GM21723 (cell line): ENCODE measurements around the gene LNX1.
A peak's percentile ranks its signal among the peaks of the same experiment; 100 is the strongest.

Source experiments
- ATAC-seq: cut with Tn5 transposase; IDR thresholded peaks from one replicate; pipeline ENCODE4 v1.9.1; 2021; ENCODE audit warnings: mild to moderate bottlenecking, moderate library complexity; ENCODE audit not compliant: unreplicated experiment

LNX1 gene

DNA sequence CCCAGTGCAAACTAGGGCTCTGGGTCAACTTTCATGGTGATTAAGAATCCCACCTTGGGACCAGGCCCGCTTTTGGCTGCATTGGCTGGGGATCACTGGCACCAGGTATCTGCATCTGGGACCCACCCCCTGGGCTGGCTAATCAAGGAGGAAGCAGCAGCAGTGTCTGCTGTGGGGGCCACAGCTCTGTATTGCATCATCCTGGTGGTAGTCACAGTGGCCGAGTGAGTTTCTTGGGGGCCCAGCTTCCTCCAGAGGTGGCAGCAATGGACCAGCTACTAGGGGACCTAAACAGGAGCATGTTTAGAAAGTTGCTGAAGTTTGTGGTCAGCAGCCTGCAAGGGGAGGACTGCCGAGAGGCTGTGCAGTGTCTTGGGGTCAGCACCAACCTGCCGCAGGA is 15.7 kb downstream of the LNX1 start:
- no peak for ATAC-seq

DNA sequence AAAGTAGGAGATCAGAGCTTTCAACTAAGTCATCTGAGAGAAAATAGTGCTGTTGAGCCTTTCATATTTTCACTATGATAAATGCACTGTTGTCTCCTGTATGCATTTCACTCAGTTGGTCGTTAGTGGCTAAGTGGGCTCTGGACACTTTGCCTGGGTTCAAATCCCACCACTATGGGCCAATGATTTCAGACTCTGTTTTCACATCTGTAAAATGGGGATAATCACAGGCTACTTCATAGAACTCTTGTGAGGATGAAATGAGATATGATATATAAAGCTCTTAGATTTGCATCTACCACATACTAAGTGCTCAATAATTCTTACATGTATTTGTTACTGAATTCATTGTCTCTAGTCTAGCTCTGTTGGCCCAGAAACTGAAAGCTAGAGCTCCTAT is 16.8 kb downstream of the LNX1 start:
- no peak for ATAC-seq

DNA sequence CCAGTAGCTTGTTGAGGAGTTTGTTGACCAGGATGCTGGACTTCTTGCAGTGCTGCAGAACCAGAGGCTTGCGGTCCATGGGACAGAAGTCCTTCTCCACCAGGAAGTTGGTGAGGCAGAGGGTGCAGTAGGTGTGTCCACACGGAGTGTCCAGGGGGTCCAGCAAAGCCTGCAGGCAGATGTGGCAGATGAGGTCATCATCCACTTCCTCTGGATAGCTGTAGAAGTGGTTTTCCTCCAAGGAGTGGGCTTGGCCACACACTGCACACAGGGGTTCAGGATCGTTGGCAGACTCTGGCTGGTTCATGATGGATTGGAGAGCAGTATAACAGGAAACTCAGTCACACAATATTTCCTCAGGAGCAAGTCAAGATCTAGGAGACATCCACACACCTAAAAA is 17.6 kb downstream of the LNX1 start:
- ATAC-seq, result no peak

DNA sequence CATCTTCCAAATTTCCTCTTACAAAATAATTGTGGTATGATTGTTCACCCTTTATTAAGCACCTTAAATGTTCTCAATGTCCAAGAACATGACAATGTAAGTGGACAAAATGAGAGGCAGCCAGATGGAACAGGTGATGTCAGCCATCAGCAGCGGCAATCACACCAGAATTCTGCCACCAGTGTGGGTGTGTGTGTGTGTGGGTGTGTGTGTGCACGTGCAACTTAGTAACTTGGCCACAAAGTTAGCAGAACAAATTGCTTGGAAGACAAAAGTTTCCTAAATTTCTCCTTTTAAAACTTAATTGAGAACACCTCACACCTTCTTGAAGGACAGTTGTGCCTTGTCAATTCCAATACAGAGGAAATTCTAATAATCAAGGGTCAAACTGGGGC is 18.7 kb downstream of the LNX1 start:
- ATAC-seq, result no peak

DNA sequence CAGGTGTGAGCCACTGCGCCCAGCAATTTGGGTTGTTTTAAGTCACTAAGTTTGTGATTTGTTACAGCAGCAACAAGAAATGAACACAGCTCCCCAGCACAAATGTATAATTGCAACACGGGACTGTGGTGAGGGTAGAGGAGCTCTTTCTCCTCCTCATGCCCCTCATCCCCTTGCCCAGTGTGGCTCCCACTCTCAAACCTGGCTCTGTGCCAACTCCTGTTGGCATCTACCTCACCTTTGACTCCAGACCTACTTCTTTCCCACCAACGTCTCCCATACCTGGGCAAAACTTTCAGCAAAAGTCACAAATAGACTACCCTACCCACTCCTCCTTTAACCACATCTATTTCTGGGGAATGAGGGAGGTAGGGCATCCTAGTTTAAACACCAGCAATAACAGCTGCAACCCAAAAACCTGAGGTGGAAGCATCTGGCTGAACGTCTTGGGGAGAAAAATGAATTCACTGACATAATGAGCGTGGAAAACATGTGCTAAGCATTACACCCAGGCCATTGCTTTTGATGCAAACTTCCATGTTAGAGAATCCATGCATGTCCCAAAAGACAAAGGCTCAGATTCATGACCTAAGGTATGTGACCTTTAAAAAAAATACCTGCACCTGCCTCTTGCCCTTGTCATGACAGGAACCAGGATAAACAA is 19.2 kb downstream of the LNX1 start:
- no peak for ATAC-seq

DNA sequence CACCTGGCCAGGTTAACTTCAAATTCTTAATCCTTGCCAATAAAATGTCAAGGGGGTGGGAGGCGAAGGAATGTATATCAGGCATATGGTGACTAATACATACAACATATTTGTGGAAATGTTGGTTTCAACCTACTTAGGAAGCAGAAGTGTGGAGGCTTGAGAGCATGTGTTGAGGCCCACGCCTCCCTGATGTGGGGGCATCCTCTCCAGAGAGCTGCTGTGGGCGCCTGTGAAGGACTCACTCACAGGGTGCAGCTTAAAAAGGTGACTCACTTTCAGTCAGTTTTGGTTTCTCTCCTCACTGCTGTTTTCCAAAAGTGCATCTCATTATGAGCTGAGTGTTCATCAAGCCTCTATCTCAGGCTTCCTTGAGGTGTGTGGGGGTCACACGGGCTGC is 27.5 kb downstream of the LNX1 start:
- ATAC-seq, result peak; percentile 80

DNA sequence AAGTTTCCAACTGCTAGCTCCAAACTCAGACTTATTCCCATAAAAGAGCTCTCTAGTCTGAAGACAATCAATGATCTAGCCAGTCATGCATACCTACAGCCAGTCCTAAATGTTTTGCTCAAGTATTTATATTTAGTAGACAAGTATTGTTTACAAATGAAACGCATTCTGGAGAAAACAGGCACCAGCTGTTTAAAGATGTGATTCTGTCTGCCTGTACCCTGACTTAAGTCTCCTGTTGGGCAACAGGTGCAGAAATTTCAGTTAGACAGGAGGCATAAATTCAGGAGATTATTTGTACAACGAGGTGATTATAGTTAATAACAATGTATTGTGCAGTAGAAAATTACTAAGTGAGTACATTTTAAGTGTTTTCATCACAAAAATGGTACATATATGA is 28.9 kb downstream of the LNX1 start:
- ATAC-seq, result no peak

DNA sequence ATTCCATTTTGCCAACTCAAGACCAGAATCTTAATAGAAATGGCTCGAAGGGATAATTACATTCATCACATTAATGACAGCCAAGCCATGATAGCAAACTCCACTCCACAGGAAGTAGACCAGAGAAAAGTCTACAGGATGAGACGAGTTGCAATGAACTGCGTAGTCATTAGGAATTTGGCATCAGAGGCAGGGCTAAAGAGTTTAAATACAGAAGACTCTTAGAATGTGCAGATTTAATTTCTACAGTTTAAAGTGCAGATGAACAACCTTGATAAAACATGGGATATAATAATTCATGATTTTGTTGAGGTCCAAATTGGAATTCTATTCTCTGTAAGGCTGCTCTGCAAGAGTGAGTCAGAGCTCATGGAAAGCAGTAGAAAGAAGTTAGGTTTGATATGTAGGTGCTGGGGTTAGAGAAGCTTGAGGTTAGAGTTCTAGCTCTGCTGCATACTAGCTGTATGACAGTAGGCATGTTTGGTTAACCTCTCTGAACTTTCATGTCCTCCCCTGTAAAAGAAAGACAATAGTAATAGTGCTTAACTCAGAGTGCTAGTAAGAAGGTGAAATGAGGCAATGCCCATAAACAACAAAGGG is 32.2 kb downstream of the LNX1 start:
- ATAC-seq, result no peak

DNA sequence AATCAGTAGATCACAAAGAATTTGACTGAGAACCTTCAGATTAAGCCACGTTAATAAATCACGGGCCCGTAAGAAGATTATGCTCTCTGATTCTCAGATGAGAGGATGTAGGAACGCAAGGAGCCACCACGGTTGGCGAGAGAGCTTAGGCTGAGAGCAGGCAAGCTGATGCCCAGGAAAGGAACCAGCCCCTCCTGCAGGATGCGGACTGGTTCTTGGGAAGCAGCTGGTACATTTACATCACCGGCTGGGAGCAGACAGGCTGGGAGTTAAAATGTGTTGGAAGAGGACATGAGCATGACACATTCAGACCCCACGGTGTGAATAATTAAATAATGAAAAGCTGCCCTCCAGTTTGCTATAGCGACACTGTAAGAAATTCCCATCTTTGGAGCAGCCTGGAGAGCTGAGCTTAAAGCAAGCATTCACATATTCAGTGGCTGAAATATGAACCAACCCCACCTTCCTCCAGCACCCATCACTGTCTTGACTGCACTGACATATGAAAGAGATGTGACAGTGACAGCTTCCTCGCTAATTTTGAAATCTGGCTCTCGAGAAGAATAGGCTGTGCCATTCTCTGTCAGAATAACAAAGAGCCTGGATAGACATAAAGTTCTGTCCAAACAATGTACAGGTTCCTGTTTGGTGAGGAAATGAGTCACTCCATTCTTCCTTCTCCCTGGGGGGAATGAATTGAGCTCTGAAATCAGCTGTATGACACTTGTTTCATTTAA is 33.1 kb downstream of the LNX1 start:
- no peak for ATAC-seq

DNA sequence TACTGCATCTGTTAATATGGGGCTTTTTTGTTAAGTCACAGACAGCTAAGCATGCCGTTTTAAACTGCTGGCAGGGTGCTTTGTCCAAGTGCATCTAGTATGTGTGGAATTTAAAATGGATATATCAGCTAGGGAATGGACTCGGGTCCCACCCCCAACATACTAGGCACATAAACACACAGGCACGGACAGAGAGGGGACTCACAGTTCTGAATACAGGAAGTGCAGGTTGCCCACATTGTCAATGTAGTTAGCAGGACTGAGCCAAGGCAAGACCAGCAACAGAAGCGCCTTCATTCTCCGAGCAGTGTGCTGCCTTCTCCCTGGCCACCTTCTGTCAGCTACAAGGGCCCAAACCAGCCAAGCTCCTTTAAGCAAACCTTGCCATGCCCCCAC is 33.6 kb downstream of the LNX1 start:
- no peak for ATAC-seq

DNA sequence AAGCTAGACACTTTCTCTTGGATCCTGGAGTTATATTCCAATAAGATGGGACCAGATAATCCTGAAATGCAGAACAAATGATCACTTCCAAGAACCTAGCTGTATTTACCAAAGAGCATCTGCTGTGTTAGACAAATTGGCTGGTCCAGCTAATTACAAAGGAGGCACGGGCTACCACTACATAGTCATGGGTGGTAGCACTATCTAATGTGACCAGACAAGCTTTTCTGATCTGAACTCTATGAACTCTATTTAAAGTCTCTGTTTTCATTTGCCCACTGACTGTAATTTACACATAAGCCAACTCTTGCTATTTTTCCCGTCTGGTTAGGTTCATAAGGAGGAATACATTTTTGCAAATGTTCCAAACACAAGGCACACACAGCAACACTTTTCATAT is 34.6 kb downstream of the LNX1 start:
- no peak for ATAC-seq

DNA sequence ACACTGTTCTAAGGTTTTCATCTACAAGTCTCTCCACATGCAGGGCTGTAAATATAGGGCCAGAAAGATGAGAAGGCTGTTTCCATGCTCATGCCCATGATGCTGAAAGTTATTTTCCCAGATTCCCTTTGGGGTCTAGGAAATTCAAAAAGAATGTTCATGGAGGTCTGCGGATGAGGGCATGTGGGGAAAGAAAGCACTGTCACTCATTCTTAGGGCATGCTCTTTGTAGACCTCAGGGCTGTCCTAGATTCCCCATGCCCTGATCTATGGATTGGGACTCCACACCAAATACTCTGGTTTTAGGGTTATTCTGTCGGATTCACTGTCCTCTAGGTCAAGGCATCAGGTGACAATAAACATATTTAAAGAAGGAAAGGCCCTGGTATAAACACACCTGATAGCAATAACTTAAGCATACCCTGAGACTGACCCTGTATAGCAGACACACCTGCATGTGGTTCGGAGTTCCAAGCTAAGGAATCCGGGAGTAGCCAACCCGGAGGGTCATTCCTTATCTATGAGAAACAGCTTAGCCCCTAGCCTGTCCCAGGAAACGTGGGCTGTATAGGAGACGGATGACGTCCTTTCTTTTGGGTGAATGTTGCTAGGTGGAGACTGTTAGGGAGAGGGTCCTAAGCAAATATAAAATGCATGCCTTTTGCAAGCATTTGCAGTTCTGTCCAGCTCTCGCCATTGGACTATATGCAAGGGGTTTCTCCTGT is 37.6 kb downstream of the LNX1 start:
- no peak for ATAC-seq

DNA sequence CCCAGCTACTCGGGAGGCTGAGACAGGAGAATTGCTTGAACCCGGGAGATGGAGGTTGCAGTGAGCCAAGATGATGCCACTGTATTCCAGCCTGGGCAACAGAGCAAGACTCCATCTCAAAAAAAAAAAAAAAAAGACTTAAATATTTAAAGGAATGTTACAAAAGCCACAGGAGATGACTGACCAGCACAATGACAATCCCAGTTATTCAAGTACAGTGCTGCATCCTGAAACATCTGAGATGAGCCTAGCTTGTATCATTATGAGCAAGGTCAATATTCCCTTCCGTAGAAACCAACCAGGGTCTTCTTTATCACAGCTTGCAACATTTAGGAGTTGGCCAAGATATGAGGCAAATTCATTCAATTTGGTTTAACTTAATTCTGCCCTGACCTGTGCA is 38.6 kb downstream of the LNX1 start:
- ATAC-seq, result no peak

DNA sequence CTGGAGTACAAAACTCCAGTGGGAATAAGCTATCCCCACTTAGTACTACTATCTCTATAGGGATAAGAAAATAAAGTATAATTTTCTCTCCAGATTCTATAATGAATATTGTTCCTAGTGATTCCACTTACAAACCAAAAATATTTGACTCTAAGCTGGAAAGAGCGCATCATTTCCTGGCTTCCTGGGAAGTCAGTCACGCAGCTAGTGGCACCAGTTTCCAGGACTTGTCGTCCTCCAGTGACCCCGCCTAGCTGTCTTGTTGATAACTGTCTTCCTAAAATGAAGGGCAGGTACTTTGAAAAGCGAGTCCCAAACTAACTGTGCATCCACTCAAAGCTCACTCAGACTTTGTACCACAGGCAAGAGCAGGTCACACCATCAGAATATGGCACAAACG is 39.3 kb downstream of the LNX1 start:
- ATAC-seq, result no peak

DNA sequence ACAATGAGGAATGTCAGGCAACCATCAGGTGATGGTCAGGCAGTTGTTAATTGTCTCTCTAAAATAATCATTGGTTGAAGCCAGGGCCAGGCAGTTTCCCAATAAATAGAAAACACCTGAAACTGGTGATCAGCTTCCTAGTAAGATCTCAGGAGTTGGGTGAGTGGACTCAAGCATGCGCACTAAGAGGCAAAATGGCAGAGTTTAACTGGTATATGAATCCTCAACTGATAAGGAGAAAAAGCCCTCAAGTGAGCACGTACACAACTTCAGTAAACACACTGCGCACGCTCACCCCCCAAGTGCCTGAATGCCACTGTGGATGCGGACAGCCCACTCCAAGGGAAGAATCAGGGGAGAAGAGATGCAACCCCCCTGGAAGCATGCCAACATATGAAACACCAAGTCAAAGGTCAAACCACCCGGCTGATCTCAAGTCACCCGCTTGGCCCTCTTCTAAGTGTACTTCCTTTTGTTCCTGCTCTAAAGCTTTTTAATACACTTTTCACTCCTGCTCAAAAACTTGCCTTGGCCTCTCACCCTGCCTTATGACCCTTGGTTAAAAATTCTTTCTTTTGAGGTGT is 39.9 kb downstream of the LNX1 start:
- no peak for ATAC-seq

DNA sequence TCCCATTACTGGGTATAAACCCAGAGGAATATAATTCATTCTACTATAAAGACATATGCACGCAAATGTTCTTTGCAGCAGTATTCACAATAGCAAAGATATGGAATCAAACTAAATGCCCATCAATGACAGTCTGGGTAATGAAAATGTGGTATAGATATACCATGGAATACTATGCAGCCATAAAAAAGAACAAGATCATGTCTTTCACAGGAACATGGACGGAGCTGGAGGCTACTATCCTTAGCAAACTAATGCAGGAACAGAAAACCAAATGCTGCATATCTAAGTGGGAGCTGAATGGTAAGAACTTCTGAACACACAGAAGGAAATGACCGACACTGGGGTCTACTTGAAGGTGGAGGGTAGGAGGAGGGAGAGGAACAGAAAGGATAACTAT is 42.6 kb downstream of the LNX1 start:
- no peak for ATAC-seq

DNA sequence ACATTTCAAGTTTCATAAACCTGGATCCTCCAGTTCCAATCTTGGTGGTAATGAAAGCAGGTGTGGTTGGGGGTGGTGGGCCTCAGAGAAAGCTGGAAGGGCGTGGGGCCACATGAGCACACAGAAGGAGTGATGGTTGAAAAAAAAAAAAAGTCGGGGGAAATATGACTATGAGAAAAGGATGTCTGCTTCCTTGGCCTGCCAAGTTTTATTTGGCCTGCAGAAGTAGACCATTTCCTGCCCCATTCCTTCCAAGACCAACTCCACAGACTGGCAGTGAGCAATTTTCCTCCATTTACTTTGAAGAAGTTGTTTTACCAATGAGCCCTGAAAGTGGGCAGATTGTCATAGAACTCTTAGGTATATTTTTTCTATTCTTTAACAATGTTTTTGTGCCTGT is 43.3 kb downstream of the LNX1 start:
- no peak for ATAC-seq

DNA sequence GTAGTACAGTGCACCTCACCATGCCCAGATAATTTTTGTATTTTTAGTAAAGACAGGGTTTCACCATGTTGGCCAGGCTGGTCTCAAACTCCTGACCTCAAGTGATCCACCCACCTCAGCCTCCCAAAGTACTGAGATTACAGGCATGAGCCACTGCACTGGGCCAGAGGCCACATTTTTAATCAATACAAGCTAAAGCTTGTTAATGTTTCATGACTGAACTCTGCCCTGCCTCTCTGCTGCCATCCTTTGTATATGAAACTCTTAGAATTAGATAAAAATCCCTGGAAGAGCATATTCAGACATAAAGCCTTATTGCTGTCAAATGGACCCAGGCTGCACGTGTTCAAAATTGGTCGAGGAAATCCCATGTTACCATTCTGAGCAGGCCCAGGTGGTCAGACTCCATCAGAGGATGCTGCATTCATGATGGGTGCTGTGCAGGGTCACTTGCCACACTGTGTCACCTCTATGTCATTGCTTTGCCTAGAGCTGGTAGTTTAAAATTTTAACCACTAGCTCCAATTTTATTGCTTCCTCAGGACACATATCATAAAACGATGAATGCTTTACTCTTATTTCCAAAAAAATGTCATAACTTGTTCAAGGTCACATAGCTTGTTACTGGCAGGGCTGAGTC is 45.2 kb downstream of the LNX1 start:
- ATAC-seq, result no peak

DNA sequence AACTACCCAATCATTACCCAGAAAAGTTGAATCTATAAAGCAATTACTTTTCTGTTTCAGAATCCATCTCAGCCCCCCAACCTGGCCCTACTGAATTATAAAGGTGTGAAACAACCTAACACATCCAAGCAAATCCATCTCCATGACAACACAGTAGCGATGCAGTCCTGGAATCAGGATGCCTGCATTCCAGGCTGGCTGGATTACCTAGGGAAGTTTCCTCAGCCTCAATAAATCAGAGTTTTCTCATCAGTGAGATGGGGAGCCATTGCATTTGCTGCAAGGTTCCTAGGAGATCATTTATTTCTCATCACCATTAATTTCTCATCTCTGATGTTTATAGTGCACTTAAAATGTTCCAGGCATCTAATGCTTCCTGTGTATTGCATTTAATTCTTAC is 46.0 kb downstream of the LNX1 start:
- ATAC-seq, result no peak

DNA sequence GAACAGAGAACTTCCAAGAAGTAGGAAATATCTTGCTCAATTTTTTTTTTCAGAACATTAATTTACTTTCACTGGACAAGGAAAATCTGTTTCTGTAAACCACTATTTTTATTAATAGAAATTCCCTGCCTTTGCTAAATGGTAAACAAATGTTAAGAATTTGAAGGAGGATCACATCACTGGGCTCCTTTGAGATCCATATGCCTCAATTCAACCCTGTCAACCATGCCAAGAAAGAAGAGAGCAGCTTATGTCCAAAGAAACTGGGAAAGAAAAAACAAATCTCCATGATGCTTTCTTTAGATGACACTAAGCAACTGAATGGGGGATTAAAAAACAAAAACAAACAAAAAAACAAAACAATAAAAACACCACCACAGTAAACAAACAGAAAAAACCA is 47.7 kb downstream of the LNX1 start:
- no peak for ATAC-seq

DNA sequence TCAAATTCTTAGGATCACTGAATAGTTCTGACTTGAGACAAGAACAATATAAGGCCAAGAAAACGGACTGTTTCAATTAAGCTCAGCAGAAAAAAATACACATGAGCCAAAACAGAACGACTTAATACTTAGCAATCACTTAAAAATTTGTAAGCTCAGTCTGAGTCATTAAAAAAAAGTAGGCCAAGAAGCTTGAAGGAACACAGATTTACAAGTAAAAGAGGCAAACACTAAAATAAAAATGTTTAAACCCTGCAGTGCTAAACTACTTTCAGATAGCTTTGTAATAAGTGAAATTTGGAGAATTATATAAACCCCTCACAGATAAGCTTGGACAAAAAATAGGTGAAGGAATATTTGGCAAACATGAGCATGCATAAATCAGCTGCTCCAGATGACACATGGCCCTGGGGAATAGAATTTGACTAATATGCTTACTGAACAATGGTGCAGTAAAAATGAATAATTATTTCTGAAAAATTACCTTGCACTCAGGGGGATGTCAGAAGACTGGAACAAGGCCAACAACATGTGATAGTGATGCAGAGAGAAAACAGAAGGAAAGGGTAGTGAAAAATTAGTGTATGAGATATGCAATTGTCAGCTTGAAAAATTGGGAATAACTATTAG is 49.6 kb downstream of the LNX1 start:
- no peak for ATAC-seq
